Measurements from ENCODE around the gene PASK. TPM values are rescaled to one million over a fixed set of nuclear protein-coding genes. Genes with fewer than 3 reads are reported as not detected.

PASK gene
- total and polyA plus RNA-seq, 7 donors: 1.4 to 16.4 (median 4.4) TPM

DNA sequence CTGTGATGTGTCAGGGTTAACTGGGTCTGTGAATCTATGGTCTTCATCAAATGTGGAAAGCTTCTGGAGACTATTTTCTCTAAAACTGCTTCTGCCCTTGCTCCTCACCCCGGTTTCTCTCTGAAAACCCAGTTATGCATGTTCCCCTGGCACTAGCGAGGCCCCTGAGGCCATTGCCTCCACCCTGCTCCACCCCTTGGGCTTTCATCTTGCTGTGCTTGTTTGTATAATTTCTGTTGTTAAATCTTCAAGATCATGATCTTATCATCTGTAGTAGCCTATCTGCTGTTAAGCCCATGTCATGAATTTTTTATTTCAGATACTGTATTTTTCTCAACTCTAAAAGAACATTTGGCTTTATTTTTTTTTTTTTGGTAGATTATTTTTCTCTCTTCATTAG lies 24.3 kb upstream of the PASK start:
- Histone ChIP-seq H3K27me3 (no peaks in the 10 kb centered on the region), H3K36me3 (peaks cover 22 to 73% (median 35%) of the 10 kb centered on the region in 4 donors), H3K27ac (no peak overlapping the region), H3K4me3 (no peak overlapping the region), H3K9me3 (peaks cover 0 to 7% (median 3%) of the 10 kb centered on the region in 4 donors), H3K4me1 (no peaks in the 10 kb centered on the region)
- 84 to 86% methylated on average over 2 of the region's 2 CpGs for WGBS, 2 donors
- no peak for DNase-seq
- intact Hi-C loops (cut with DNase I): no loop called here
- TF ChIP-seq POLR2A (IDR thresholded peaks at IDR 0.05) (no peak), POLR2AphosphoS5 (IDR thresholded peaks at IDR 0.05) (no peak), EP300 (IDR thresholded peaks at IDR 0.05) (no peak)
- TF ChIP-seq, protein P1, sequence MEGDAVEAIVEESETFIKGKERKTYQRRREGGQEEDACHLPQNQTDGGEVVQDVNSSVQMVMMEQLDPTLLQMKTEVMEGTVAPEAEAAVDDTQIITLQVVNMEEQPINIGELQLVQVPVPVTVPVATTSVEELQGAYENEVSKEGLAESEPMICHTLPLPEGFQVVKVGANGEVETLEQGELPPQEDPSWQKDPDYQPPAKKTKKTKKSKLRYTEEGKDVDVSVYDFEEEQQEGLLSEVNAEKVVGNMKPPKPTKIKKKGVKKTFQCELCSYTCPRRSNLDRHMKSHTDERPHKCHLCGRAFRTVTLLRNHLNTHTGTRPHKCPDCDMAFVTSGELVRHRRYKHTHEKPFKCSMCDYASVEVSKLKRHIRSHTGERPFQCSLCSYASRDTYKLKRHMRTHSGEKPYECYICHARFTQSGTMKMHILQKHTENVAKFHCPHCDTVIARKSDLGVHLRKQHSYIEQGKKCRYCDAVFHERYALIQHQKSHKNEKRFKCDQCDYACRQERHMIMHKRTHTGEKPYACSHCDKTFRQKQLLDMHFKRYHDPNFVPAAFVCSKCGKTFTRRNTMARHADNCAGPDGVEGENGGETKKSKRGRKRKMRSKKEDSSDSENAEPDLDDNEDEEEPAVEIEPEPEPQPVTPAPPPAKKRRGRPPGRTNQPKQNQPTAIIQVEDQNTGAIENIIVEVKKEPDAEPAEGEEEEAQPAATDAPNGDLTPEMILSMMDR (IDR thresholded peaks at IDR 0.05): no peak

DNA sequence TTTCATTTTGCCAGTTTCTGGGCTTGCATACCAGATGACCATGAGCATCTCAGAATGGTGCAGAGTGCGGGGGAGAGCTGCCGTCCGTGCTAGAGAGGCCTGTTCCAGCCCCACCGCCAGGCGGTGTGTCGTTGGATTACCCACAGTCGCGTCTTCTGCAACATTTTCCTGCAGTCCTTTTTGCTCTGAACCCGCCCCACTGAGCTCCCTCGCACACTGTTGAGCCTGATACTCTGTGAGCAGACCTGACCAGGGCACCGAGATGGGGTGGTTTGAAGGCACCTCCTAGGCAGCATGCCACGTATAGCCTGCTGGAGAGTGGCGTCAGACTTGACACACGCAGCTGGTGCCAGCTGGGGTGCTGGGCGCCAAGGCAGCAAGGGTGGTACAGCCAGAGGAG lies 19.1 kb upstream of the PASK start:
- no peaks in the 10 kb centered on the region for H3K4me1 ChIP-seq
- intact Hi-C loops (cut with DNase I): no loop called here
- no peak for DNase-seq
- 97% methylated on average over 15 of the region's 15 CpGs for WGBS, 2 donors
- H3K4me3 ChIP-seq: no peak overlapping the region
- TF ChIP-seq POLR2AphosphoS5 (IDR thresholded peaks at IDR 0.05) (no peak), POLR2A (IDR thresholded peaks at IDR 0.05) (no peak), EP300 (IDR thresholded peaks at IDR 0.05) (no peak)
- TF ChIP-seq, protein P1 (IDR thresholded peaks at IDR 0.05): no peak
- peaks cover 0 to 7% (median 3%) of the 10 kb centered on the region in 4 donors for H3K9me3 ChIP-seq
- peaks cover 16 to 88% (median 55%) of the 10 kb centered on the region in 4 donors for H3K36me3 ChIP-seq
- H3K27me3 ChIP-seq: no peaks in the 10 kb centered on the region
- no peak overlapping the region for H3K27ac ChIP-seq

DNA sequence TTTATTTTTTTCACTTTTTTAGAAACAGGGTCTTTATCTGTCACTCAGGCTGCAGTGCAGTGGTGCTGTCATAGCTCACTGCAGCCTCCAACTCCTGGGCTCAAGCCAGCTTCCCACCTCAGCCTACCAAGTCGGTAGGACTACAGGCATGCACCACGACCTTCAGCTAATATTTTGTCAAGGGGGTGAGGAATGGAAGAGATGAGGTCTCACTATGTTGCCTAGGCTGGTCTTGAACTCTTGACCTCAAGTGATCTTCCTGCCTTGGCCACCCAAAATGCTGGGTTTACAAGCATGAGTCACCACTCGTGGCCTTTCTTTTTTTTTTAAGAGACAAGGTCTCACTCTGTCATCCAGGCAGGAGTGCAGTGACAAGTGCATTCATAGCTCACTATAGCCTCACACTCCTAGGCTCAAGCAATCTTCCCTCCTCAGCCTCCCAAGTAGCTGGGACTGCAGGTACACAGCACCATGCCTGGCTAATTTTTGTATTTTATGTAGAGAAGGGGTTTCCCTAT lies 14.4 kb upstream of the PASK start:
- Histone ChIP-seq H3K9me3 (no peaks in the 10 kb centered on the region), H3K36me3 (peaks cover 6 to 76% (median 41%) of the 10 kb centered on the region in 4 donors), H3K4me3 (no peak overlapping the region), H3K4me1 (peaks cover 0 to 18% (median 16%) of the 10 kb centered on the region in 4 donors), H3K27me3 (no peaks in the 10 kb centered on the region), H3K27ac (no peak overlapping the region)
- no peak for TF ChIP-seq POLR2A (IDR thresholded peaks at IDR 0.05)
- TF ChIP-seq, protein P1 (IDR thresholded peaks at IDR 0.05): no peak
- TF ChIP-seq POLR2AphosphoS5 (IDR thresholded peaks at IDR 0.05): no peak
- TF ChIP-seq EP300 (IDR thresholded peaks at IDR 0.05): no peak
- intact Hi-C loops (cut with DNase I): no loop called here
- no peak for DNase-seq
- 68 to 80% methylated on average over 3 of the region's 3 CpGs for WGBS, 2 donors

DNA sequence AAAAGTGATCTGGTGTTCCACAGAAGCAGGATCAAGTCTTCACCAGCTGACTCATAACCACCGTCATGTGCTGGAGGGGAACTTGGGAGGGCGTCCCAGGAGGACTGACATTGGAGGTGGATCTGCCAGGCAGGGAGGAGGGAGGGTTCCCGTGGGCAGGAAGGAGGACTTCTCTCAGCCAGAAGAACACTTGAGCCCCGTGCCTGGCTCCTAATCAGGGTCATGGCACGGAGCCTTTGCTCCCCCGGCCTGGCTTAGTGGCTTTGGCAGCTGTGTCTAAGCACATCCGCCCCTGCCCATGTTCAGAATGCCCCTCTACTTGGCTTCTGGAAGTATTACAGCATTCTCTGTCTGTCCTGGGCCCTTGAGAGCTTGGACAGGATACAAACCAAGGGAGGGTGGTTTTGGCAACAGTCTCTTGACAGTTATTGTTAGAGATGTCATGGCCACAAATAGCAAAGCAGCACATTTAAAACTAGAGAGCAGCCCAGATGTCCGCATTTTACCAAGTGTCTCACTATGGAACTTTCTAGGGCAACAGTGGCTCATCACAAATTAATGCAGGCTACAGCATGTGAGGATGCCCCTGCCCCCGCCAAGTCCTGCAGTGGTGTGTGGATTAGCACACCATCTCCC lies 12.5 kb upstream of the PASK start:
- Histone ChIP-seq H3K4me1 (peaks cover 0 to 18% (median 16%) of the 10 kb centered on the region in 4 donors), H3K9me3 (no peaks in the 10 kb centered on the region), H3K27me3 (no peaks in the 10 kb centered on the region), H3K36me3 (peaks cover 12 to 69% (median 37%) of the 10 kb centered on the region in 4 donors), H3K4me3 (no peak overlapping the region), H3K27ac (peak overlapping the region; percentile 74 to 87 (median 76))
- WGBS, 2 donors: 76 to 81% methylated on average over 9 of the region's 9 CpGs
- DNase-seq: peak; percentile 93
- TF ChIP-seq EP300 (IDR thresholded peaks at IDR 0.05) (peak in 1 of 4 donors; percentile 61), POLR2A (IDR thresholded peaks at IDR 0.05) (no peak), POLR2AphosphoS5 (IDR thresholded peaks at IDR 0.05) (peak in 3 of 4 donors; percentile 57 to 85 (median 65))
- intact Hi-C loops (cut with DNase I): no loop called here

DNA sequence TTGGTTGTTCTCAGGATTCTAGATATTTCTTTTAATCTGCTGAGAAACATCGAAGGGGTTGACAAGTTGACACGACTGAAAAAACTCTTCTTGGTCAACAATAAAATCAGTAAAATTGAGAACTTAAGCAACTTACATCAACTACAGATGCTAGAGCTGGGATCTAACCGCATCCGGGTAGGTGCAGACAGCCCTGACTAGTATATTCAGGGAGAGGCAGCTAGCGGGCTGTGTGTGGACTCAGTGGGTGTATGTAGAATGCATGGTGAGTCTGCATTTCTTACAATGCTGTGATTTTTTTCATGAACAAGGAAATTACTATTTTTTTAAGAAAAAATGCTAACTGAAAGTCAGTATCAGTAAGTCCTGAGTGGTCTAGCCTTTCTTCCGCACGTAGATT lies 11.0 kb upstream of the PASK start:
- Histone ChIP-seq H3K27me3 (no peaks in the 10 kb centered on the region), H3K4me3 (no peak overlapping the region), H3K27ac (no peak overlapping the region), H3K36me3 (peaks cover 12 to 63% (median 25%) of the 10 kb centered on the region in 4 donors), H3K9me3 (no peaks in the 10 kb centered on the region), H3K4me1 (peaks cover 0 to 18% (median 16%) of the 10 kb centered on the region in 4 donors)
- 97% methylated on average over 7 of the region's 7 CpGs for WGBS, 2 donors
- TF ChIP-seq POLR2AphosphoS5 (IDR thresholded peaks at IDR 0.05) (no peak), EP300 (IDR thresholded peaks at IDR 0.05) (no peak), POLR2A (IDR thresholded peaks at IDR 0.05) (no peak)
- TF ChIP-seq, protein P1 (IDR thresholded peaks at IDR 0.05): no peak
- intact Hi-C loops (cut with DNase I): no loop called here
- DNase-seq: no peak

Data from sigmoid colon (tissue), 7 donors.